GM12874 (cell line): ENCODE results near the gene MACROH2A2.
A peak's percentile ranks its signal among the peaks of the same experiment; 100 is the strongest.

Experiments used
- CTCF ChIP-seq: IDR thresholded peaks from 2 replicates; pipeline ENCODE4 v1.5.1; 2011; ENCODE audit warnings: low read depth, mild to moderate bottlenecking, control low read depth, low read length, moderate library complexity; ENCODE audit not compliant: insufficient read depth

The MACROH2A2 gene

GRCh38 chr10:70124918-70125317, 72.3 kb downstream of the MACROH2A2 start:
- TF ChIP-seq CTCF = no peak

- TF ChIP-seq CTCF = no peak
Observed at GRCh38 chr10:70125918-70126552, 73.4 kb downstream of the MACROH2A2 start.

GRCh38 chr10:70126700-70127395, 74.2 kb downstream of the MACROH2A2 start:
- no peak for TF ChIP-seq CTCF

GRCh38 chr10:70130878-70131559, 78.4 kb downstream of the MACROH2A2 start:
- TF ChIP-seq CTCF = no peak

GRCh38 chr10:70131560-70131937, 78.9 kb downstream of the MACROH2A2 start:
- TF ChIP-seq CTCF = no peak

- peak; percentile 6; the same call in 1 of the 2 replicates for TF ChIP-seq CTCF
Observed at GRCh38 chr10:70132098-70133029, 79.7 kb downstream of the MACROH2A2 start, which contains the start of gene AIFM2. Gene AIFM2 (minus strand): TSS chr10:70132825. CDS start chr10:70124084, 8,741 bp downstream.
